HL-60 (cell line): ENCODE results near the gene MACROD2.

ENCODE experiments used
- DNase-seq, 2 experiments: peaks; one replicate each; pipeline ENCODE4 v3.0.0-alpha.2; 2010 to 2020; ENCODE audit warnings: low read depth in 1 of 2, low spot score in 1 of 2
- H3K27ac ChIP-seq: fragments of 250-450 bp; sonication (Bioruptor Pico); replicated peaks from 2 replicates; pipeline ENCODE4 v1.5.1; 2020; ENCODE audit warnings: mild to moderate bottlenecking, moderate library complexity
- H3K27me3 ChIP-seq: fragments of 250-450 bp; sonication (Bioruptor Pico); 2 replicates; pipeline ENCODE4 v1.5.1; 2021; ENCODE audit warnings: mild to moderate bottlenecking, moderate library complexity; ENCODE audit not compliant: insufficient read depth, poor library complexity, severe bottlenecking
- H3K4me3 ChIP-seq: replicated peaks from 2 replicates; pipeline ENCODE4 v1.5.1; 2011; ENCODE audit warnings: mild to moderate bottlenecking, control low read depth, low read length; ENCODE audit not compliant: insufficient read depth
- CTCF ChIP-seq: IDR thresholded peaks from one replicate; pipeline ENCODE4 v1.5.1; 2011; ENCODE audit warnings: low read length, control low read depth, inconsistent platforms; ENCODE audit not compliant: insufficient read depth
- GABPA ChIP-seq: IDR thresholded peaks from 2 replicates; pipeline ENCODE4 v1.6.1; 2012; ENCODE audit warnings: low read depth
- POLR2AphosphoS5 ChIP-seq: IDR thresholded peaks from 2 replicates; pipeline ENCODE4 v1.6.1; 2012; ENCODE audit warnings: low read depth
- REST ChIP-seq: IDR thresholded peaks from 2 replicates; pipeline ENCODE4 v1.6.1; 2012; ENCODE audit warnings: low read depth; ENCODE audit not compliant: insufficient replicate concordance
- SPI1 ChIP-seq: IDR thresholded peaks from 2 replicates; pipeline ENCODE4 v1.6.1; 2012; ENCODE audit warnings: low read depth, mild to moderate bottlenecking, borderline replicate concordance

Gene MACROD2

GRCh38 chr20:14963262-14963663 lies 967.9 kb downstream of the MACROD2 start:
- H3K4me3 ChIP-seq = no peak overlapping the region
- no peak for DNase-seq
- H3K27me3 ChIP-seq = no peaks in the 10 kb centered on the region
- H3K27ac ChIP-seq = no peak overlapping the region
- TF ChIP-seq CTCF (no peak), GABPA (no peak), REST (no peak), SPI1 (no peak), POLR2AphosphoS5 (no peak)

GRCh38 chr20:14966203-14966602 lies 970.9 kb downstream of the MACROD2 start:
- H3K27ac ChIP-seq = no peak overlapping the region
- DNase-seq = no peak
- H3K4me3 ChIP-seq = no peak overlapping the region
- no peak for TF ChIP-seq REST
- no peak for TF ChIP-seq GABPA
- TF ChIP-seq POLR2AphosphoS5 = no peak
- no peak for TF ChIP-seq CTCF
- no peak for TF ChIP-seq SPI1
- no peaks in the 10 kb centered on the region for H3K27me3 ChIP-seq

GRCh38 chr20:14966808-14967207 lies 971.5 kb downstream of the MACROD2 start:
- TF ChIP-seq REST (no peak), SPI1 (no peak), POLR2AphosphoS5 (no peak), GABPA (no peak), CTCF (no peak)

More at GRCh38 chr20:14966808-14967207, 971.5 kb downstream of the MACROD2 start:
- Histone ChIP-seq H3K27ac (no peak overlapping the region), H3K27me3 (no peaks in the 10 kb centered on the region), H3K4me3 (no peak overlapping the region)
- DNase-seq = no peak
